ENCODE results near the gene EFCAB6.

The EFCAB6 gene

DNA sequence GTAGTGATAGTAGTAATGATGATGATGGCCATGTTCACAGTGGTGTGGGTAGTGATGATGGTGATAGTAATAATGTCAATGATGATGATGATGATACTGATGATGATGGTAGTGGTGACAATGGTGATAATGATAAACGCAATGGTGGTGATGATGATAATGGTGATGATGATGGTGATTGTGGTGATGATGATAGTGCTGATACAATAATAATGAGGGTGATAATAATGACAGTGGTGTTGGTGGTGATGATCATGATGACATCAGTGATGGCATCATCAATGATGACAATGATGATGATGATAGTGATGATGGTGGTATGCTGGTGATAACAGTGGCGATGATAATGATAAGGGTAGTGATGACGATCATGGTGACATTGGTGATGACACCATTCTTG lies 308.0 kb downstream of the EFCAB6 start:
- no peak for DNase-seq (ENCODE audit: extremely low read depth, insufficient read length)
- Histone ChIP-seq H3K36me3 (ENCODE audit: control insufficient read depth, insufficient read depth, low read length) (no peaks in the 10 kb centered on the region), H3K4me3 (replicated peaks; ENCODE audit: low read depth, low read length) (no peak overlapping the region), H3K27me3 (replicated peaks; ENCODE audit: control insufficient read depth, insufficient read depth, low read length) (no peaks in the 10 kb centered on the region; the same call in 1 of the 2 replicates)
- TF ChIP-seq, protein P1, sequence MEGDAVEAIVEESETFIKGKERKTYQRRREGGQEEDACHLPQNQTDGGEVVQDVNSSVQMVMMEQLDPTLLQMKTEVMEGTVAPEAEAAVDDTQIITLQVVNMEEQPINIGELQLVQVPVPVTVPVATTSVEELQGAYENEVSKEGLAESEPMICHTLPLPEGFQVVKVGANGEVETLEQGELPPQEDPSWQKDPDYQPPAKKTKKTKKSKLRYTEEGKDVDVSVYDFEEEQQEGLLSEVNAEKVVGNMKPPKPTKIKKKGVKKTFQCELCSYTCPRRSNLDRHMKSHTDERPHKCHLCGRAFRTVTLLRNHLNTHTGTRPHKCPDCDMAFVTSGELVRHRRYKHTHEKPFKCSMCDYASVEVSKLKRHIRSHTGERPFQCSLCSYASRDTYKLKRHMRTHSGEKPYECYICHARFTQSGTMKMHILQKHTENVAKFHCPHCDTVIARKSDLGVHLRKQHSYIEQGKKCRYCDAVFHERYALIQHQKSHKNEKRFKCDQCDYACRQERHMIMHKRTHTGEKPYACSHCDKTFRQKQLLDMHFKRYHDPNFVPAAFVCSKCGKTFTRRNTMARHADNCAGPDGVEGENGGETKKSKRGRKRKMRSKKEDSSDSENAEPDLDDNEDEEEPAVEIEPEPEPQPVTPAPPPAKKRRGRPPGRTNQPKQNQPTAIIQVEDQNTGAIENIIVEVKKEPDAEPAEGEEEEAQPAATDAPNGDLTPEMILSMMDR (IDR thresholded peaks at IDR 0.05; ENCODE audit: insufficient read depth, low read length, poor library complexity, severe bottlenecking), result no peak

DNA sequence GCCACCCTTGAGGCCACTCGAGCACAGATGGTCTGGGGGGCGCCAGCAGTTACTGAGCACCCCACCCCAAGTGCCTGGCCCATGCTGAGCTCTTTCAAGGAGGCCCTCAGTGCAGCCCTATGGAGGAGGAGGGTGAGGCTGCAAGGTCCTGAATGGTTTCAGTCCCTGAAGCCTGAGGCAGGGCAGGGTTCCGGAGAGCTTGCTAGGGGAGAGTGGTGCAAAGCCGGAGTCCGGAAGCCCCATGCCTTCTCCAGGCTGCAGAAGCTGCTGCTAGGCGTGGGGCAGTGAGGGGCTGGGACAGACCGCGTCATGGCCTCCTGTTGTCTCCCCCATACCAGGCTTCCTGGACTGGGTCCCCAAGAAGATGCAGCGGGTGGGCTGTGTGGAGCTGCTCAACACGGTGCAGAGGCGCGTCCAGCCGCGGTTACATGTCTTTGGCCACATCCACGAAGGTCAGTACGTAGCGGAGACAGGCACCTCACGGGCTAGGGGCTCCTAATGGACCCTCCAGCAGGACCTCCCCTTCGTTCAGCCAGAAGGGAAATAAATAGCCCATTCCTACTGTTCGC lies 309.7 kb downstream of the EFCAB6 start:
- Histone ChIP-seq H3K36me3 (ENCODE audit: control insufficient read depth, insufficient read depth, low read length) (no peaks in the 10 kb centered on the region), H3K4me3 (replicated peaks; ENCODE audit: low read depth, low read length) (no peak overlapping the region), H3K27me3 (replicated peaks; ENCODE audit: control insufficient read depth, insufficient read depth, low read length) (no peaks in the 10 kb centered on the region; the same call in 1 of the 2 replicates)
- TF ChIP-seq, protein P1 (IDR thresholded peaks at IDR 0.05; ENCODE audit: insufficient read depth, low read length, poor library complexity, severe bottlenecking), result no peak
- DNase-seq (ENCODE audit: extremely low read depth, insufficient read length), result no peak

DNA sequence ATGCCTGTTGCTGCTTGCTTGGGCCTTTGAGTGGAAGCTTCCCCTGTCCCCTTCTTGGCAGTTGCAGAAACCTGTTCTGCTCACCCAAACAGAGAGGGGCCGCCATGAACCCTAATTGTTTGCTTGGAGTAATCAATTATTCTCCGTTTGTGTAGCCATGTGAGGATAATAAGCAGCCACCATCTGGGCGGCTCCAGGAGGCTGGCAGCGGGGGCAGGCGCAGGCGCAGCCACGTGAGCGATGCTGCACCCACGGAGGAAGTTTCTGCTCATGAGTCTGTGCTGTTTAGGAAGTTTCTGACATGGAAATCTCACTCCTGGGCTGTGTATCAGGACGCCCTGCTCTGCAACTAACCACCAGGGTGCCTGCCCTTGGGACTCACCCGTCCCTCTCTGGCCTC lies 310.2 kb downstream of the EFCAB6 start:
- no peaks in the 10 kb centered on the region for H3K36me3 ChIP-seq (ENCODE audit: control insufficient read depth, insufficient read depth, low read length)
- no peak for DNase-seq (ENCODE audit: extremely low read depth, insufficient read length)
- no peak overlapping the region for H3K4me3 ChIP-seq (replicated peaks; ENCODE audit: low read depth, low read length)
- H3K27me3 ChIP-seq (replicated peaks; ENCODE audit: control insufficient read depth, insufficient read depth, low read length), result no peaks in the 10 kb centered on the region; the same call in 1 of the 2 replicates
- TF ChIP-seq, protein P1 (IDR thresholded peaks at IDR 0.05; ENCODE audit: insufficient read depth, low read length, poor library complexity, severe bottlenecking), result no peak

DNA sequence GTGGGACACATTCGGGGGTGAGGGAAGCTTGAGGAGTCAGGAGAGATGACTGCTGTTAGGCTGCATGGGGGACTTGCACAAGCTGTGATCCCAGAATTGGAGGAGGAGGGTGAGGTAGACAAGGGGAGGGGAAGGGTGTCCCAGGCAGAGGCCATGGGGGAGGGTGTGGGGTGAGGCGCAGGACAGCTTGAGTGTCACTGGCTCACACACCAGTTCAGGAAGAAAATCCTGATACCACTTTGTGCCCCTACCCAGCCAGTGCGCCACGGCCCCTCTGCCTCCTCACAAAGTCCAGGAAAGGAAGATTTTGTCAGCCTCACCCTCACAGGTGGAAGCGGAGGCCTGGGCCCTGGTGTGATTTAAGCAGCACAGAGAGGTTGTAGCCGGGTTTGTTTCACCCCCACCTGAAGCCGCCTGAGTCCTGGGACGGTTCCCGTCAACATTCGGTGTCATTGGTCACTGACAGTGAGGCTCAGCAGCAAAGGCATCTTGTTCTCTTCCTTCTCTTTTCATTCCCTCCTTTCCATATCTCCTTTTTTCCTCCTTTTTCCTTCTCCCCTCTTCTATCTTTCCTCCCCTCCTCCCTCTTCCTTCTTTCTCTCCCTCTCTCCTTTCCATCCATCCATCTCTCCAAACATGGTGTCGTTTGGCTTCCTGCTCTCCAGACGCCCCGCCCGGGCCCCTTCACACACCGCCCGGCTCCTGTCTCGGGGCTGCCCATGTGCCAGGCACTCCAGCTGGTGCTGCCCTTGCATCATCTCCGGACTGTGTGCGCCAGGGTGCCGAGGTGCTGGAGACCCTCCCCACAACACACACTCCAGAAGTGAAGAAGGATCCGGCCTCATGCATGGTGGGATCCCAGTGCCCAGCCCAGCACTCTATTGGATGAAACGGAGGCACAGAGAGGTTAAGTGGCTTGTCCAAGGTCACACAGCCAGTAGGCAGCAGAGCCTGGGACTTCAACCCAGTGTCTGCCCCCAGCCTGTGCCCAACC lies 311.0 kb downstream of the EFCAB6 start:
- Histone ChIP-seq H3K27me3 (replicated peaks; ENCODE audit: control insufficient read depth, insufficient read depth, low read length) (no peaks in the 10 kb centered on the region; the same call in 1 of the 2 replicates), H3K4me3 (replicated peaks; ENCODE audit: low read depth, low read length) (no peak overlapping the region), H3K36me3 (ENCODE audit: control insufficient read depth, insufficient read depth, low read length) (no peaks in the 10 kb centered on the region)
- TF ChIP-seq, protein P1 (IDR thresholded peaks at IDR 0.05; ENCODE audit: insufficient read depth, low read length, poor library complexity, severe bottlenecking), result no peak
- DNase-seq (ENCODE audit: extremely low read depth, insufficient read length), result no peak

DNA sequence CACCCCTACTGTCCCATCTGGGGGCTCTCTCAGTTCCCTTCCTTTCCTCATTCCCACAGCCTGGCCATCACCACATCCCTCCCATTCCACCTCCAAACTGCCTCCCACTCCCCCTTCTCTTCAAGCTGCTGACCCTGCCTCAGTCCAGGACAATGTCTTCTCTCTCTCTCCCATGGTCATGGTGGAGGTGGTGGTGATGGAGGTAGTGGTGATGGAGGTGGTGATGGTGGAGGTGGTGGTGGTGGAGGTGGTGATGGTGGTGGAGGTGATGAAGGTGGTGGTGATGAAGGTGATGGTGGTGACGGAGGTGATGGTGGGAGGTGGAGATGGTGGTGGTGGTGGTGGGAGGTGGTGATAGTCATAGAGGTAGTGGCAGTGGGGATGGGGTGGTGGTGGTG lies 313.2 kb downstream of the EFCAB6 start:
- H3K36me3 ChIP-seq (ENCODE audit: control insufficient read depth, insufficient read depth, low read length), result no peaks in the 10 kb centered on the region
- no peak for DNase-seq (ENCODE audit: extremely low read depth, insufficient read length)
- TF ChIP-seq, protein P1 (IDR thresholded peaks at IDR 0.05; ENCODE audit: insufficient read depth, low read length, poor library complexity, severe bottlenecking), result no peak
- H3K4me3 ChIP-seq (replicated peaks; ENCODE audit: low read depth, low read length), result no peak overlapping the region
- H3K27me3 ChIP-seq (replicated peaks; ENCODE audit: control insufficient read depth, insufficient read depth, low read length), result no peaks in the 10 kb centered on the region; the same call in 1 of the 2 replicates

Data from GM06990 (cell line).